Stimulated activated CD8-positive, alpha-beta memory T cell treated with anti-CD3 and anti-CD28 coated beads, Interleukin-4, amount 100 ng/mL, for 48 hours (primary cell): ENCODE results near the gene KHDC1.
A peak's percentile ranks its signal among the peaks of the same experiment; 100 is the strongest.
"Not testable (repeated sequence)": the region's sequence is repeated elsewhere in the genome, so short reads cannot be mapped to it uniquely, and the experiment has no call there.

Source experiments
- DNase-seq: peaks from one replicate; pipeline ENCODE4 v3.0.0-alpha.2; 2020

KHDC1 gene, protein sequence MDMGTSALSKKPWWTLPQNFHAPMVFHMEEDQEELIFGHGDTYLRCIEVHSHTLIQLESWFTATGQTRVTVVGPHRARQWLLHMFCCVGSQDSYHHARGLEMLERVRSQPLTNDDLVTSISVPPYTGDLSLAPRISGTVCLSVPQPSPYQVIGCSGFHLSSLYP

DNA sequence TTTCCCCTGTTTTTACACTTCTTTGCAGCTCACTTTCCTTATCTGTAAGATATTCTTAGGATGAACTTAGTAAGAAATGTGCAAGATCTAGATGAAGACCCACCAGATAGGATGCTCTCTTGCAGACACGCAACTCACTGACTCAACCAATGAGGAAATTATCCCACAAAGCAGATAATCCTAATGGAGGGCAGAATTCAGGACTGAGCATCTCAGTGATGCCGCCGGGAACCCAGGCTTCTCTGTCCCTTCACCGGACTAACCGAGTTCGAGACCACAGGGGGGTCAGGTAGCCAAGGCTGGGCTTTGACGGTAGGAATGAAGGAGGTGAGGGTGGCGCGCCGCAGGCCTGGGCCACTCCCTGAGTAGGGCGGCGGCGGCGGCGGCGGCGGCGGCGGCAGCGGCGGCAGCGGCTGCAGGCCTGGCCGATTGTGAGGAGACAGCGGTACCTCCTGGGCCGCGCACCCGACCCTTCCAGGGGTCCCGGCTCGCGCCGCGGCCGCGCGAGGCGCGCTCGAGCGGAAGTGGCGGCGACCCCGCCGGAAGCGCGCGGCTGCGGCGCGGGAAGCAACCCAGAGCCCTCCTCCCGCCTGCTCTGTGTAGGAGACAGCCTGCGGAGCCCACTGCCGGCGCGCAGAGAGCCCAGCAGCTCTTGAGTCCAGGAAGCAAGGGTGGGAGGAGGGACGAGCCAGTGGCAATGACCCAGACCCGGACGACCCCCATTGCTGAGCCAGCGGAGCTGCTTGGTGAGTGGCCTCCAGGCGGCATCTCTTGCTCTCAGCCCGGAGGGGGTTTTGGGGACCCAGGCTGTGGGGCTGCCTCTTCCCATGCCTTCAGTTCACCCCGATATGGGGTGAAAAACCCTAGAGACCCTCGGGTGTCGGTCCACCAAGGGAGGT, at the start of gene KHDC1:
Gene KHDC1 (minus strand): TSS at position 526 of the 899 bp plus-strand sequence. CDS start 20,679 bp downstream, outside the sequence.
- DNase-seq = peak; percentile 74

DNA sequence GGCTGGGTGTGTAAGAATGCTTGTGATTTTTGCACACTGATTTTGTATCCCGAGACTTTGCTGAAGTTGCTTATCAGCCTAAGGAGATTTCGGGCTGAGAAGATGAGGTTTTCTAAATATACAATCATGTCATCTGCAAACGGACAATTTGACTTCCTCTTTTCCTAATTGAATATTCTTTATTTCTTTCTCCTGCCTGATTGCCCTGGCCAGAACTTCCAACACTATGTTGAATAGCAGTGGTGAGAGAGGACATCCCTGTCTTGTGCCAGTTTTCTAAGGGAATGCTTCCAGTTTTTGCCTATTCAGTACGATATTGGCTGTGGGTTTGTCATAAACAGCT, 47.5 kb upstream of the KHDC1 start:
- not testable (repeated sequence) for DNase-seq

GRCh38 chr6:73309785-73310502, 46.9 kb upstream of the KHDC1 start:
- peak; percentile 82 for DNase-seq

DNA sequence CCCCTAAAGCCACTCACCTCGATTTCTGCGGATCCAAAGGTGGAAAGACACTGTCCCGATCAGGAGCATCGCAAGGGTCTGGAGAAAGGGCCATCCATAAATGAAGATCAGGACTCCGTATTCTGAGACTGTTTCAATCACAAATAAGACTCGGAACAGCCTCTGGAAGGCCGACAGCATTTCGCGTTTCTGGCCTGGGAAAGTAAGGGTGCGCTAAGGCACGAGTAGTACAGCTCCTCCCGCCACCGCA, 46.5 kb upstream of the KHDC1 start:
- no peak for DNase-seq

- no peak for DNase-seq
These were observed 45.9 kb upstream of the KHDC1 start for GRCh38 chr6:73308712-73309534.

DNA sequence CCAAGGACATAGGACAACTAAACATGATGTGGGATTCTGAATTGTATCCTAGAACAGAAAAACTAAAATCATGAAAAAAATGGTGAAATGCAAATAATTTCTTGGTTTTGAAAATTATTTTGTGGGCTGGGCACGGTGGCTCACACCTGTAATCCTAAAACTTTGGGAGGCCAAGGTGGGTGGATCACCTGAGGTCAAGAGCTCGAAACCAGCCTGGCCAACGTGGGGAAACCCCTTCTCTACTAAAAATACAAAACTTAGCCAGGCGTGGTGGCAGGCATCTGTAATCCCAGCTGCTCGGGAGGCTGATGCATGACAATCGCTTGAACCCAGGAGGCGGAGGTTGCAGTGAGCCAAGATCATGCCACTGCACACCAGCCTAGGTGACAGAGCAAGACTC, 40.8 kb upstream of the KHDC1 start:
- DNase-seq = not testable (repeated sequence)

- DNase-seq = no peak
These were observed 39.3 kb upstream of the KHDC1 start for GRCh38 chr6:73302339-73302738.

DNA sequence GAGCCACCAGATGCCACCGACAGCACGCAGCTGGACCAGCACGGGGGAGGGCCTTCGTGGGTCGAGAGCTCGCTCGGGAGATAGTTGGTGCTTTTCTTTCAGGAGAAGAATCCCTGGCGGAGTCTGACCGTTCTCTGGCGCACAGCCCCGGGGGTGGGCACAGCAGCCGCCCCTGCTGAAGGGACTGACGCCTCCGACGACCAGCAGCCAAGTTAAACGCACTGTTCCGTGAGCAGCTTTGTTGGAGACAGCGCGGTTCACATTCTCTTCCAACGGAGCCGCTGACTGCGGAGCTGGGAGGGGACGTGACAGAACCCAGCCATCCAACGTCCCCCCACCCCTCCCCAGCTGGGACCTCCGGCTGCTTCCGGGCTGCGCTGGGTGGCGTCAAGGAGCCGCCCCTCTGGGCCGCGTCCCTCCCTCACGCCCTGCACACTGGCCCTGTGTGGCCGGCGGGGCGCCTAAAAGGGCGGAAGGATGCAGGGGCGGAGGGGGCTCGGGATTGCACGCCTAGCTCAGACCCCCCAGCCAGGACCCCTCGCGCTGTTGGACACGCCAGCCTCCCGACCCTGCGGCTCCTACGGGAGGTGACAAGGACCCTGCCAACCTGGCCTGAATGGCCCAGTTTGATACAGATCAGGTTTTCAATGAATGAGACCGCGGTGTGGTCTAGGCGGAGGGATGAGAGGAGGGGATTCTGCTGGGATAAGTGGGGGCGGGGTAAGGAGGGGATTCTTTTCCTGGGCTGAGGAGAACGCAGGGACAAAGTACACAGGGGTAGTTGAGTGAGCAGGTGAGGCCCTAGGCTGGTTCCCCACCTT, 36.4 kb upstream of the KHDC1 start:
- DNase-seq = no peak

DNA sequence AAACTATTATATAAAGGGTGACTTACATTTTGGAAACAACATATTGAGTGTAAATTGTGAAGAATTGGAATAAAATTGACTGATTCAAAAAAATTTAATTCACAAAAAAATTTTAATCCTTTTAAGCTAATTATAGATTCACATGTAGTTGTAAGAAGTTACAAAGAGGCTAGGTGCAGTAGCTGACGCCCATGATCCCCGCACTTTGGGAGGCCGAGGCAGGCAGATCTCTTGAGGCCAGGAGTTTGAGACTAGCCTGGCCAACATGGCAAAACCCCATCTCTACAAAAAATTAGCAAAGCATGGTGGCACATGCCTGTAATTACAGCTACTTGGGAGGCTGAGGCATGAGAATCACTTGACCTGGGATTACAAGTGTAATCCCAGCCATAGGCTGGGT, 30.3 kb upstream of the KHDC1 start:
- DNase-seq = no peak

- DNase-seq = no peak
These were observed 27.4 kb upstream of the KHDC1 start for GRCh38 chr6:73290435-73290834.

DNA sequence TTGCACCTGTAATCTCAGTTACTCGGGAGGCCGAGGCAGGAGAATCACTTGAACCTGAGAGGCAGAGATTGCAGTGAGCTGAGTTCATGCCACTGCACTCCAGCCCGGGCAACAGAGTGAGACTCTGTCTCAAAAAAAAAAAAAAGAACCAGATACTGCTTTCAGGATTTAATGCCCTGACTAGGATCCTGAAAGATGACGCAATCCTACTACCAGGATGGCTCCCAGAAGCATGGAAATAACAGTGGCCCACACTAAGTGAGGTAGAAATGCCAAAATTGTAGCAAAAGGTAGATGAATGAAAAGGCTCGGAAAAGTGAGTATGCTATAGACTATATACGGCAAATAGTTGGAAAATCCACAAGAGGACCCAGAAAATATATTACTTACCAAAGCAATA, 23.8 kb upstream of the KHDC1 start:
- DNase-seq = no peak

GRCh38 chr6:73285674-73286283, 22.8 kb upstream of the KHDC1 start:
- DNase-seq = no peak

DNA sequence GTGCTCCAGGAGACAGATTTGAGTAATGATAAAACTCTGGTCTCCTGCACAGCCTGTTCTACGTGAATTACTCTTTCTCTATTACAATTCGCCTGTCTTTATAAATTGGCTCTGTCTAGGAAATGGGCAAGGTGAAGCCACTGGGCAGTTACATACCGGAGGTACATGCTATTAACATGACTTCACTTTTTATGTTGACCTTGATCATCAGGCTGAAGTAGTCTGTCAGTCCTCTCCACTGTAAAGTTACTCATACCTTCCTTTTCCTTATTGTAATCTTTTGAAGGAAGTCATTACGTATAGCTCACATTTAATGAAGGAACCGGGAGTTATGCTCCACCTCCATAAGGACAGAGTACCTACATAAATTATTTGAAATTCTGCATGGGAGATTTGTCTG, 19.9 kb upstream of the KHDC1 start:
- DNase-seq = no peak

DNA sequence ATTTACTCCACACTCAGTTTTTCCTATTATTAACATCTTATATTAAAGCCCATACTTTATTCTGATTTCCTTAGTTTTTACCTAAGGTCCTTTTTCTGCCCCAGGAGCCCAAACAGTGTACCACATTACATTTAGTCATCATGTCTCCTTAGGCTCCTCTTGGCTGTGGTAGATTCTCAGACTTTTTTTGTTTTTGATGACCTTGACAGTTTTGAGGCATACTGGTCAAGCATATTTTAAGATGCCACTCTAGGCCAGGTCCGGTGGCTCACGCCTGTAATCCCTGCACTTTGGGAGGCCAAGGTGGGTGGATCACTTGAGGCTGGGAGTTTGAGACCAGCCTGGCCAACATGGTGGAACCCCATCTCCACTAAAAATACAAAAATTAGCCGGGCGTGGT, 18.7 kb upstream of the KHDC1 start:
- not testable (repeated sequence) for DNase-seq

DNA sequence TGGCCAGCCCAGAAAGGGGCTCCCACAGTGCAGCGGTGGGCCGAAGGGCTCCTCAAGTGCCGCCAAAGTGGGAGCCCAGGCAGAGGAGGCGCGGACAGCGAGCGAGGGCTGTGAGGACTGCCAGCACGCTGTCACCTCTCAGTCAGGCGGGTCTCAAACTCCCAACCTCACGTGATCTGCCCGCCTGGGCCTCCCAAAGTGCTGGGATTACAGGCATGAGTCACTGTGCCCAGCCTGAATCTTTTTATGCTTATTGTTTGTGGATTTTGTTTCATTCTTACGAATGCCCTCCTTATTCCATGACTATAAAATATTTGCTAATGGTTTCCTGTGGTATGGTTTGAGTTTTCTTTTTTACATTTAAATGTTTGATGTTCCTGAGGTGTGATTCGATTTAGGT, 6.3 kb upstream of the KHDC1 start:
- not testable (repeated sequence) for DNase-seq

DNA sequence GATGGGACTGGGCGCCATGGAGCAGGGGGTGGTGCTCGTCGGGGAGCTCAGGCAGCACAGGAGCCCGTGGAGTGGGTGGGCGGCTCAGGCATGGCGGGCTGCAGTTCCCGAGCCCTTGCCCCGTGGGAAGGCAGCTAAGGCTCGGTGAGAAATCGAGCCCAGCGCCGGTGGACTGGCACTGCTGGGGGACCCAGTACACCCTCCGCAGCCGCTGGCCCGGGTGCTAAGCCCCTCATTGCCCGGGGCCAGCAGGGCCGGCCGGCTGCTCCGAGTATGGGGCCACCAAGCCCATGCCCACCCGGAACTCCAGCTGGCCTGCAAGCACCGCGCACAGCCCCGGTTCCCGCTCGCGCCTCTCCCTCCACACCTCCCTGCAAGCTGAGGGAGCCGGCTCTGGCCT, 5.9 kb upstream of the KHDC1 start:
- not testable (repeated sequence) for DNase-seq

DNA sequence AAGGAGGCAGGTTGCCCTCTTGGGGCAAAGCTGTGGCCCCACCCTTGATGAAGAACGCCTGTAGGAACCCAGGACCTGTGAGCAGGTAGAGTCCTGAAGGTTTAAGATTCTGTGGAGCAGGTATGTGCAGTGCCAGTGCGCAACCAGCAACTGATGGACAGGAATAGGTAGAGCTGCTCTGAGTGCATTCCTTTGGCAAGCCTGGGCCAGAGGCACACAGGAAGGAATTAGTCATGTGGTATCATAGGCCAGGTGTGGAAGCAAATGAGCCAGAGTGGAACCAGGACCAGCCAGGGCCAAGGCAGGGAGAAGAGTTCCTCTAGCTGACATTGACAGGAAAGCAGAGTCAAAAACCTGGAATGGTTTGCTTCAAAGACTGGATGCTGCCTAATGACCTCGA, 1.4 kb upstream of the KHDC1 start:
- no peak for DNase-seq

GRCh38 chr6:73263570-73263909, 544 bp upstream of the KHDC1 start:
- DNase-seq = no peak

DNA sequence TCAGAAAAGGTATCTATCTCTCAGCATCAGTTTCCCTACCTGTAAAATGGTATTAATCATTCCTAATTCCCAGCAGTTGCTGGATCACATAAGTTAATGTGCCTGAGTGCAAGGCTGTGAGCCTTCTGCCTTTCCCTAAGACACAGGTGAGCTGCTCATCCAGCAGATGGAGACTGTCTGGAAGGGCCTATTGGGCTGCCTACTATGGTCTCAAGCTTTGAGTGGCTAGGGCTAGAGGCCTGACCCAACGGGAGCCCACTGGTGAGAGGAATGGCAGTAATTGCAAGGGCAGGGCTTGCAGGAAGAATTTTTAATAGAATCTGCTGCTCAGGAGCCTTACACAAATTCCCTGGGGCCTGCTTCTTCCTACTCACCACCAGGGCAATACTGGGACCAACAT, 4.3 kb downstream of the KHDC1 start:
- no peak for DNase-seq

- not testable (repeated sequence) for DNase-seq
These were observed 8.7 kb downstream of the KHDC1 start for GRCh38 chr6:73254323-73254722.

- no peak for DNase-seq
These were observed 10.3 kb downstream of the KHDC1 start for GRCh38 chr6:73252703-73253102.

DNA sequence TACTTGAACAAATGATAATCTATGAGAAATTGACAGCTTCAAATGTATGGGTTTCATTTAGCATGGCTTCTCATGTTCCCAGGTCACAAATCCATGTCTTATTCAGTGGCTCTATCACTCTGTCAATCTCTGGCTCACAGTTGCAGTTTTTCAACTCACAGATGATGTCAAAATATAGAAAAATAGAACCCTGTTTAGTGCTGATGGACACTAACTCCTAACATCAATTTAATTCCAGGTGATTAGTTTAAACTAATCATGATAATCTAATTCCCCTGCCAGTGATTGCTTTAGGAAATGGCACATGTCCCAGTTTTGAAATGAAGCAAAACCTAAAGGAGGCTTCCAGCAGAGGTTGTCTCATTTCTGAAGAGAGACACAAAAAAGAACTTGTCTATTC, 13.0 kb downstream of the KHDC1 start:
- no peak for DNase-seq
